Measurements from ENCODE around the gene TENT4B.
A peak's percentile ranks its signal among the peaks of the same experiment; 100 is the strongest.

The TENT4B gene

DNA sequence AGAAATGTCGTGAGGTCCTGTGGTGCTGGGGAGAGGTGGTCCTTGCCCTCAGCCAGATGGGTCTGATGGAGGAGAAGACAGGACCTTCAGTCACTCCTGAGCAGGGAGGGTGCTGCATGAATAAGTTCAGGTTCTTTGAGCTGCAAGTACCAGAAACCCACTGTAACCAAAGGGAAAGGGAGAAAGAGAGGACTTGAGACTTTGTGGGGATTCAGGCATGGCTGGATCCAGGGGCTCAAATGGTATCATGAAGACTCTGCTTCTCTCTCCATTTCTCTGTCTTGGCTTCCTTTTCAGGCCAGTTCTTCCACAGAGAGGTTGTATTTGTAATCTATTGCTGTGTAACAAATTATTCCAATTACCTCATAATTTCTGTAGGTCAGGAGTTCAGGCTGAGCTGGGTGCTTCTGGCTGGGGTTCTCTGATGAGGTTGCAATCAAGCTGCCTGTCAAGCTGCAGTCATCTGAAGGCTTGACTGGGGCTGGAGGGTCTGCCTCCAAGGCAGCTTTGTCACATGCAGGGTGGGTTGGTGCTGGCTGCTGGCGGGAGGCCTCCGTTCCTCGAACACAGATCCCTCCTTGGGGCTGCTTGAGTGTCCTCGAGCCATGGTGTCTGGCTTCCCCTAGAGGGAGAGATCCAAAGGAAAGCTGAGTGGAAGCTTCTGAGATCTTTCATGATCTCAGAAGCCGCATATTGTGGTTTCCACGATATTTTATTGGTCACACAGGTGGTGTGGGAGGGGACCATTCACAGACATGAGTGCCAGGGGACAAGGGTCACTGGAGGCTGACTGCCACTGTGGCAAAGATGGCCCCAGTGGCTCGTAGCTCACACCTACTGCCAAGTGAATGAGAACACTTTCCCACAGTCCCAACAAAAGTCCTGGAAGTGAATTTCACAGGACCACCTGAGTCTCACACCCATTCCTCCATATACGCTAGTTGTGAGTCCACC lies 107.4 kb downstream of the TENT4B start:
- no peak for DNase-seq

DNA sequence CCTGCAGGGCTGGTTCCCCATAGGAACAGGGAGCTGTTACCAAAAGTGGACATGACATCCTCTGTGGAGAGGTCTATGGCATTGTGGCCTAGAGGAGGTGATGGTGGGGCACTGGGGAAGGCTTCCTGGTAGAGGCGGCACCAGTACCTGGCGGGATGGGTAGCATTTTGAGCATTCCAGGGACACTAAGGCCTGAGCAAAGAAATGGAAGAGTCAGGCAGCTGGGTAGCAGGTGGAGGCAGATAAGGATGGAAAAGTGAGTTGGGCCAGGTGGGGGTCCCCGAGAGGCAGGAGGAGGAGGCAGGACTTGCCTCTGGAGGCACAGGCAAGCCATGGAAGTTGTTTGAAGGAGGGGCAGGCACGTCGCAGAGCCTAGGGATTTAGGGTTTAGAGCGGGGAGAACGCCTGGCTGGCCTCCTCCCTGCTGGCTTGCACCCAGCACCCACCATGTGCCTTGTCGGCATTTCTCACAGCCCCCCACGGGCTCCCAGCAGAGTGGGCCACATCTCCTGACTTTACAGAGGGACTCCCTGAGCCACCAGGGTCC lies 108.1 kb downstream of the TENT4B start:
- no peak for DNase-seq

DNA sequence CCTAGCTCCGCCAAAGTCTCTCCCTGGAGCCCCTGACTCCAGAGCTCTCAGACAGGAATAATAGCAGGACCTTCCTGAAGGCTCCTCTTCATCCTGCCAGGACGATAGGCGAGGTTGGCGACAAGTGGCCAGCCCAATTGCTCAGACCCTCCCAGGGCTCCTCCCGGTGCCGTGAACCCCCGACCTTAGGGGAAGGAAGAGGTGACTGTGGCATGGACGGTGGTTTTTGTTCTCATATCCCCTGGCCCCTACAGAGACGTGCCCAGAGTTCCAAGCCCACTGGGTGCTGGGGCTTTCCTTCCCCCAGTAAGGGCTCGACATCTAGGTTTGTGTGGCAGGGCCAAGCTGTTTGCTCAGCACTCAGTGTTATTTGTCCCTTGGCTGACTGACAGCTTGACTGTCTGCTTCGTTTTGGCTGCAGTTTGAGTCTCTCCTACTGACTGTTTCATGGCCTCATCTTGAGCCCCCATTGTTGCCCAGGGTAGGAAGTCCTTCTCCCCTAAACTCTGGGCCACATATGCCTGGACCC lies 108.7 kb downstream of the TENT4B start:
- DNase-seq: no peak

DNA sequence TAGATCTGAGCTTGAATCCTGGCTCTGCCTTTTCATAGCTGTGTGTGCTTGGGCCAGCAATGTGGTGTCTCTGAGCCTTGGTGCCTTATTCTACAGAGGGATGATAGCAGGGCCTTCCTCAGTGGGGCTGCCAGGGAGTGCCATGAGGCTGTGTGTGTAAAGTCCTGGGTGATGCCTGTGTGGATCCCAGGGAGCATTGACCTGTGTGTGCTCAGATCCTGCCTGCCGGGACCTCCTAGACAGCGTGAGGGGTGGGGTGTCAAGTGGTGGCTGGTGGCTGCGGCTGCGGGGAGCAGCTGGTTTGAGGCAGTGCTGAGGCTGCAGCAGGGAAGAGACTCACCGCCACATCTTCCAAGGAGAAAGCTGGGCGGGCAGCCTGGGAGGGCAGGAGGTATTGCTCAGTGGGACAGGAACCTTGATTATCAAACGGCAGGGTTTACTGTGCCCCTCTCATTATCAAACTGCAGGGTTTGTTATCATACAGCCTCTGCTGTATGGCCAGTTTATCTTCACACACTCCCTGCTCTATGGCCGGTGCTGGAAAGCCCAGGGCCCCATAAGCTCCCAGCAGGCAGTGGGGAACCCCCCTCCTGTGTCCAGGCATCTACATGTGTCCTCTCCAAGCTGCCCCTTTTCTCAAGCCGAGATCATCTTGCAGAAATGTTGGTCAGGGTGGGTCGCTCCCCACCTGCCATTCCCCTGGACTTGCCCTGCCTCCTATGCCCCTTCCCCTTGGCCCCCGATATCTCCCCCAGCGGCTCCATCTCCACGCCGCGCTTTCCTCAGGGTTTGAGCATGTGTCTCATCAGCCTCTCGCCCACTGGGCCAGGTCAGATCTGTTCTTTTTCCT lies 110.2 kb downstream of the TENT4B start:
- DNase-seq: no peak

DNA sequence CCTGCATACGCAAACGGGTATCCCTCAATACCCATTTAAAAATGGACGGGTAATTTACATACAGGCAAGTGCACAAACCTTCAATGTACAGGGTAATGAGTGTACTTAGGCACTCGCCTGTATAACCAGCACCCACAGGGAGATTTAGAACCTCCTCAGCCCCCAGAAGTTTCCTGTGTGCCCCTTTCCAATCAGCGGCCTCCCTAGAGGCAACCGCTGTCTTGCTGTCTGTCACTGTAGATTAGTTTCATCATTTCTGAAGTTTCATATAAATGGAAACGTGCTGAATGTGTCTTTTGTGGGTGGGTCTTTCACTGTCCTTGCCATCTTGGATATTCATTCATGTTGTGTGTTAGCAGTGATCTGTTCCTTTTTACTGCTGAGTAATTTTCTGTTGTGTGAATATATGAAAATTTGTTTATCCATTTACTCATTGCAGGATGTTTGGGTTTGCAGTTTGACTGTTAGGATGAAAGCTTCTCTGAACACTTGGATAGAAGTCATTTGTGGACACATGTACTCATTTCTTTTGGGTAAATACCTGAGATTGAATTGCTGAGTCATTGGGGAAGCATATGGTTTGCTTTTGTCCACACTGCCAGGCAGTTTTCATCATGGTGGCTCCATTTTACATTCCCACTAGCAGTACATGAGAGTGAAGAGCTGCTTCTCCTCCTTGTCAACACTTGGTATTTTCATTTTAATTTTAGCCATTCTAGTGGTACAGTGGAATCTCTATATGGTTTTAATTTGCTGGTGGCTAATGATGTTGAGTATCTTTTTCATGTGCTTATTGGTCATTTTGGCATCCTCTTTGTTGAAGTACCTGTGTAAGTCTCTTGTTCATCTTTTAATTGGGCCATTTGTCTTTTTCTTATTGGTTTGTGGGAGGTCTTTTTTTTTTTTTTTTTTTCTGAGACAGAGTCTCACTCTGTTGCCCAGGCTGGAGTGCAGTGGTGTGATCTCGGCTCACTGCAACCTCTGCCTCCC lies 111.1 kb downstream of the TENT4B start:
- peak; percentile 78 for DNase-seq

DNA sequence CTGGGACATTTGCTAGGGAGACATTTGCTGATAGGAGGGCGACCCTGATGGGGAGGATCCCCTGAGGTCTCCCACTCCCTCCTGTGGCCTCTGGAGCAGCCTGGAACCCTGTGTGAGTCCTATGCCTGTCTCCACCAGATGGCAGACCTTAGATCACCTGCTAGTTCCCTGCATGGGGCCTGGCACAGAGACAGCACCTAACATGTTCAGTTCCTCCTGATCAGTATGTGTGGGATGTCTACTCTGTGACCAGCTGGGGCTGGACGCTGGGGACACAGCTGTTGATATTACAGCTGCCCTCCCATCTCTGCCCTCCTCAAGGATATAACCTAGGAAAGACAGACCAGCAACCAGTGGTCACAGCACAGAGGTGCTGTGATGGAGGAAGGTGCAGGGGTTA lies 112.2 kb downstream of the TENT4B start:
- DNase-seq: no peak

DNA sequence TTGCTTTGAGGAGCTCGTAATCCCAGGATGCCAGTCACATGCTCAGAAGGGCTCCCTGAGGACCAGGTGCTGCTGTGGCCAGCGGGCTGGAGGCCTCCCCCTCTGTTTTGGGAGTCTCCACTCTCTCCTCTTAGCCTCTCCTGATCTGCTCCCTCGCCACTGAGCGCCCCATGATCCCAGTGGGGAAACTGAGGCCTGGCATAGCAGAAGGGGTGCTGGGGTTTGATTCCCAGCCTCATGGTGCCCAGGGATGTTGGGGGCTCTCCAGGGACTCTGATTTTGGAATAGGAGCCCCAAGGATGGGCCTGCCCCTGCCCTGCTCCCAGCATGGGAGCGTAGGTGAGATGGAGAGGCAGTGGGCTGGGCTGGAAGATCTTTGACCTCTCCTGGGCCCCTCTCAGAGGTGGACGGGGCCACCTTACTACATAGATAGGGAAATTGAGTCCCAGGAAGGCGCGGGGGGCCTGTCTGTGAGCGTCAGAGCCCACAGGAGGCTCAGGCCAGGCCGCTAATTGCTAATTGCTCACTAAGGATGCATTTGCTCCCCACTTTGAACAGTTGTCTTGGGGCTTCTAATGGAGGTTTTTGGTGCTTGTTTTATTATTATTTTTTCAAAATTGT lies 112.7 kb downstream of the TENT4B start:
- no peak for DNase-seq

DNA sequence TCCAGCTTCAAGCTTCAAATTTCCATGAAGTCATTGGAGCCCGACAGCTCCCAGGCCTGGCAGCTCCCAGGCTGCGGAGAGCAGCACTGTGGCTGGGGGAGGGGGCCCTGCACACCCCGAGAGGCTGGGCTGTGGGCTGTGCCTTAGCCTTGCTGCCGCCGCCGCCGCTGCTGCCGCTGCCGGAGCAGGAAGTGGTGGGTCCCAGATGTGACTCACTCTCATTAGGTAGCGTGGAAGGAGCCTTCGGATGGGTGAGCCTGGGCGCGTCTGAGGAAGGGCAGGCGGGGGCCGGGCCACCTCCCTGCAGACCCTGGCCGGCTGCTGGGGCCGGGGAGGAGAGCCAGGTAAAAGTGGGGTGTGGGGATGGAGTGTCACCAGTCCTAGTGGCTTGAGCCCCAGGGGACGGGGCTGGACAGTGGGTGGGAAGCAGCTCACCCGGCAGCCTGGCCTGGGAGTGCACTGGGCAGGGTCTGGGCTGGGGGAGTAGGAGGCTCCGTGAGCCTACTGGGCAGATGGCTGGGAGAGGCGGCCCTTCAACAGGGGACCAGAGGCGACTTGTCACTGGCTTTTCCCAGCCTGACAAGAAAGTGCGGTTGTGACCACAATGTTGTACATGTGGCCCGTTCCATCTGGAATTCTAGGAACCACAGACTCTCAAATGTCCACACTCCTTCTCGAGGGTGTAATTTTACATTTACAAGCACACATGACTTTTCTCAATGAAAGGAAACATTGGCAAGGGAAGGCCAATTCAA lies 113.4 kb downstream of the TENT4B start, which contains the start of gene ADCY7:
ADCY7 (plus strand) TSS at position 215 of the 755 bp plus-strand sequence. CDS start 21,629 bp downstream, outside the sequence.
- peak; percentile 78 for DNase-seq

DNA sequence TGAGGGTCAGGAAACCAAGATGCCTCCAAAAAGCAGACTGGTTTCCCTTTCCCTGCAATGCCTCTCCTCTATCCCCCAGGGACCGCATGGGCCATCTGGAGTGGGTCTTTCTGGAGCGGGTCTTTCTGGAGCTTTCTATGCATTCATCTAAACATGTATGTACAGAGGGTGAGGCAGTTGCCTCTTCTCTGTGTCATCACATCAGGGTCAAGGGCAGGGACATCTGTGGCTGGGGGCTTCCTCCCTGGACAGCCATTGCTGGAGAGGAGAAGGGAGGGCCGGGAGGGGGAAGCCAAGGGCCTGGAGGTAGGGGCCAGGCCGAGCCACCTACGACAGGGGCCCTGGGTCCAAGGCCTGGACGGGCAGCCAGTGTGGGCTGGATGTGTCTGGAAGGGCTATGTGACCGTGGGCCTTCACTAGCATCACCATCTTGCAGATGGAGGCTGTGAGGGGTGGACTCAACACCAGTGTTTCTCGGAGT lies 114.1 kb downstream of the TENT4B start:
- DNase-seq: no peak

DNA sequence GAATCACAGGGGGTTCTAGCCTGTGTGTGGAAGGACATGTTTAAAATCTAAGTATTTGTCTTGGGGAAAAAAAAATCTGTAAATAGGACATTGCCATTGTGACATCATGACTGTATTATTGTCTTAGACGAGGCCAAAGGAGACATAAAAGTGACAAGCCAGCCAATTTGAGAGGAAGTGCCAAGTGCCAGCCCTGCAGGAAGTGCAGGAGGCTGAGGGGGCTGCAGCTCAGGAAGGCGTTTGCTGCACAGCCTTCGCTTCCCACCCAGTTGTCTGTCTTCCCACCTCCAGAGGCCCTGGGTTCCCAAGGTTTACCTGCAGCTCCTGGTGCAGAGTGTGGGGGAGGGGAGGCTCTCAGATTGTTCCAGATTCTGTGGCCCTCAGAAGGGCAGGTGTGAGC lies 114.5 kb downstream of the TENT4B start:
- no peak for DNase-seq

DNA sequence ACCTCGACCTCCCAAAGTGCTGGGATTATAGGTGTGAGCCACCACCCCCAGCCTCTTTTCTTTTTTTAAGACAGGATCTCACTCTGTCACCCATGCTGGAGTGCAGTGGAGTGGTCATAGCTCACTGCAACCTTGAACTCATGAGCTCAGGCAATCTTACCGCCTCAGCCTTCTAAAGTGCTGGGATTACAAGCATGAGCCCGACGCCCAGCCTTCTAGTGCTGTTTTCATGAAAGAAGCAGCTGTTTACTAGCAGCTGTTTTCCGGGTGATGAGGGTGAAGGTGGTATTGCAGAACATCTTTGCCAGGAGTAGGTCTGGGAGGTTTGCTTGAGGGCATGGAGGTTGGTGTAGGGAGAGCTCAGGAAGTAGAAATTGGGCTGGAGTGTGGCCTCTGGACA lies 115.2 kb downstream of the TENT4B start:
- no peak for DNase-seq

DNA sequence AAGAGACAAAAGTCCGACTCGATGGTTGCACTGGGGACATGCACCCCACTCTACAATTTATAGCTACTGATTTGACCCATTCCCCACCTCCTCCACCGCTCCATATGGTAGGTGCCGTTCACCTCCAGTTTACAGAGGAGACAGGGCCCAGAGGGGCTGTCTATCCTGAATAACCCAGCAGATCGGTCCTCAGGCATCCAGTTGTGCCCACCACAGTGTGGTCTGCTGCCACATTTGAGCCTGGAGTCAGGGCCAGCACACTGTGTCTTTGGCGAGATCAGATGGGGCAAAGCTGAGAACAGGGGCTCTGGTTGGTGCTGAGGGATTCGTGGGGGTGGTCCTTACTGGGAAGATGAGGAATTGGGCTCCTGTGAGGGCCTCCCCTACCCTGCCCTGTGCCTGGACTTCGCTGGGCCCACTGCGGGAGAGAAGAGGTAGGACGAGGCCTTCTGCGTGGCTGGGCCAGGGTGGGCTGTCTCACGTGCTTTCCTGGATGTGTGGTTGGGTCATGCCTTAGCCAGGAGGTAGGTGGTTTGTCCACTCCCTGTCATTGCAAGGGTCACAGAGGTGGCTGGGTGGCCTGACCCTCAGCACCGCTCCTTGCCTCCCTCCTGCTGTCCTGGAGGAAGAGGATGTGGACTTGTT lies 116.1 kb downstream of the TENT4B start:
- DNase-seq: no peak

DNA sequence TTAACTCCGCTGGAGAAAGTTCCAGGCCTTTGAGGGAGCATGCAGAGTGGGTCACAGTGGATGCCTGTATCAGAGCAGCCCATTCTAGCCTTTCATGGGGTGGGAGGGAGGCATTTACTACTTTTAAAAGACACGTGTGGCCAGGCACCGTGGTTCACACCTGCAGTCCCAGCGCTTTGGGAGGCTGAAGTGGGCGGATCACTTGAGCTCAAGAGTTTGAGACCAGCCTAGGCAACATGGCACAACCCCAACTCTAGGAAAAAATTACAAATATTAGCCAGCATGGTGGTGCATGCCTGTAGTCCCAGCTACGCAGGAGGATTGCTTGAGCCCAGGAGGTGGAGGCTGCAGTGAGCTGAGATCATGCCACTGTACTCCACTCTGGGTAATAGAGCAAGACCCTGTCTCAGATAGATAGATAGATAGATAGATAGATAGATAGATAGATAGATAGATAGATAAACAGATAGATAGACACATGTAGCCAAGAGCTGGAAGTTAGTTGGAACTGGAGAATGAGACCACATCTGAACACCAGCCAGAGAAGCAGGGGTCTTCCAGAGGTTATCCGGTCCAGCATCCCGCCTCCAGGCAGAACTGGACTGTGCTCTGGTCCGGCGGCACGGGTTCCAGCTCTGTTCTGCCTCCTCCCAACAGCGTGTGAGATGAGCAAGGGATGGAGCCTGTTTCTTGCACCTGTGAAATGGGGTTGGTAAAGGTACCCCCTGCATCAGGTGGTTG lies 116.8 kb downstream of the TENT4B start:
- no peak for DNase-seq

DNA sequence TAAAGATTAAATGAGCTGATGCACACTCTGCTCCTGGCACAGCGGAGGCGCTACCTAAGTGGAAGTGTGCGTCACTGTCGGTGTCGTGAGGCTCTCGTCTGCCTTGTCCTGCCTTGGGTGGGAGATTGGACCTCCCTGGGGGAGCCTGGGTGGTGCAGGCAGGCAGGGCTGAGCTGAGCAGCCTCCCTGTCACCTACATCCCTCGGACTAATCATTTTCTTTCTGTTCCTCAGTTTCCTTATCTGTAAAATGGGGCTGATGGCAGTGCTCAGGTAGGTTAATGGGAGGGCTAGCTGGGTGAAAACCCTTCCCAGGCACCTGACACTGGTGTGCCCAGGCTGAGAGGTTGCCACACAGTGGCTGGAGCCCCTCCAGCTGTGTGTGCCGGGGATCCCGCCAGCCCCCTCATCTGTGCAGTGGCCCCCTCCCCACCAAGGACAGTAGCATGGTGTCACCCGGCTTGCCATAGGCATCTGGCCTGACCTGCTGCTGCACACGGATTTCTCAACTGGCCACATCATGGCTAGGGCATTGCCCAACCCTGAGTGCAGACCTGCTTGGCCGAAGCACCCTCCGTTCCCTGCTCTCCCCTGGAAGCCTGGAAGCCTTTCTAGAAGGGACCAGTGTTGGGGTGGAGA lies 117.5 kb downstream of the TENT4B start:
- DNase-seq: no peak

DNA sequence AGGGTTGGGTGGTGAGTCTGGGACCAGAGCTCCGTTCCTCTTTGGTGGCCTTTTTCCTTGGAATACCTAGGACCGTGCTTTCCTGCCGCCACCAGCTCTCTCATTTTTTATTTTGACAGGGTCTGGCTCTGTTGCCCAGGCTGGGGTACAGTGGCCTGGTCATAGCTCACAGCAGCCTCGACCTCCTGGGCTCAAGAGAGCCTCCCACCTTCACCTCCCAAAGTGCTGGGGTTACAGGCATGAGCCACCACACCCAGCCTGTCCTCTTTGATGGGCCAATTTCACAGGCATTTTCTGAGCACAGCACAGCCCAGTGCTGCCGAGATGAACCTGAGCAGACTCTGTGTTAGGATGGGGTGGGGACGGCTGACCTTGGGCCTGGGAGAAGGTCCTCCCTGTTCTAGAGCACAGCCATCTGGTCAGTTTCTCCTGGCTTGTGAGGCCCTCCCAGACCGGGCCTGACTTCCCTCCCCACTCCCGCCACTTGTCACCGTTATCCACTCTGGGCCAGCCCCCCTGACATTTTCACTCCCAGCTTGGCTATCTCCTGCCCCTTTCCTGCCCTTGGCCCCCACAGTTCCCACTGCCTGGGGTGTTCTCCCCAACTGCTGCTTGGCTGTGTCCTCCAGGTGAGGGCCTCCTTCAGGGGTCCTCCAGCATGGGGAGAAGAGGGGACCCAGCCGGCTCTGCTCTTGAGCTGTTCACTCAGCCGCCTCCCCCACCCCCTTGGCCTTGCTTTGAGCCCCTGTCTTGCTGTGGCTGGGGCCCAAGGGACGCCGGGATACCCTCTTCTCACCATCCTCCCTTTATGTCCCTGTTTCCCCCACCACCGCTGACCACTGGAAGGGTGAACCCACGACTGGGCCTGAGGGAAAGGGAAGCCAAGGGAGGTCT lies 118.3 kb downstream of the TENT4B start:
- no peak for DNase-seq

DNA sequence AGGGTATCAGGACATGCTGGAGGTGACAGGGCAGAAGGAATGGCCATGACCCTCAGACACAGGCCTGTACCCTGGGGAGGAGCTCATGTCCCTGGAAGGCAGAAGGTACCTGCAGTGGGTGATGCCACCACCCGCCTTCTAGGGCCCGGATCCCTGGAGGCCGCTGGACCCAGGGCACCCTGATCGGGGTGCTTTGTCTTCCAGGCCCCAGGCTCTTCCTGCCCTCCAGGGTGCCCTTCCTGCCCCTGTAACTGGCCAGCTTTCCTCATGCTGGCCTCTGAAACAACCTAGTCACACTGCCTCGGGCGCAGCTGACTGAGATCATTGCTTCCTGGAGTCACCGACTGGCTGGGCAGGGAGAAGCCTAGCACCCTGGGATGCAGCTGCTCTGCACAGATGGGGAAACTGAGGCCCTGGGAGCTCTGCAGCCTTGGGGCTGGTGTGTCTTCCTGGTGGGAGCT lies 119.0 kb downstream of the TENT4B start:
- DNase-seq: no peak

DNA sequence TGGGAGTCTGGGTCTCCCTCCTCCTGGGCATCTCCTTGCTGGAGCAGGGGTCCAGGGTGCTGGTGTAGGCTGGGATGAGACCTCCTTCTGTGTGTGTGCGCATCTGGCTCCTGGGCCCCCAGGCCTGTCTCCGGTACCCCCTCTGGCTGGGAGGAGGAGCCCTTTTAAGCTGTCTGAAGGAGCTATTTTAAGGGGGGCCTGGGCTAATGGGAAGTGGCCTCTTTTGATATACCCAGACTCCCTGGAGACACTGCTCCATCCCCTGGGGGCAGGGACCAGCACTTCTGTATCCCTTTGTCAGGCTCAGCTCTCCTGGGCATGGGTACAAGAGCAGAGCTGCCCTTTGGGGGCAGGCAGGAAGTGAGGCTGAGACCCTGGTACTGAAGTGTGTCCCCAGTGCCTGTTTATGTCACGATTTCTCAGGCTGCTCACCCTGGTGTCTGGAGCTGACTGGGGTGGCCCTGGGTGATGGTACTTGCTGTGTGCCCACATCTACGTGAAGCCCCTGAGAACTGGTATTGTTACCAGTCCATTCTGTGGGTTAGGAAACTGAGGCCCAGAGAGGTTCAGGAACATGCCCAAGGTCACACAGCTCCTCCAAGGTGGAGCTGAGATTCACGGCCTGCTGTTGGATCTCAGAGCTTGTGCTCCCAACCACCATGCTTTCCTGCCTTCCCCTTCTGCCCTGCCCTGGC lies 119.7 kb downstream of the TENT4B start:
- no peak for DNase-seq

All from eye (tissue), 1 donor.